Epithelial cell of prostate (primary cell): Measurements from ENCODE around the gene FLNA.
"Not testable (repeated sequence)": the region's sequence is repeated elsewhere in the genome, so short reads cannot be mapped to it uniquely, and the experiment has no call there.

Experiments used
- DNase-seq: peaks from one replicate; pipeline ENCODE4 v3.0.0-alpha.2; 2011; ENCODE audit warnings: low read depth, low spot score
- H3K27ac ChIP-seq: fragments of 450-650 bp; 2 replicates; pipeline ENCODE4 v1.5.1; 2017; ENCODE audit warnings: mild to moderate bottlenecking

The FLNA gene

DNA sequence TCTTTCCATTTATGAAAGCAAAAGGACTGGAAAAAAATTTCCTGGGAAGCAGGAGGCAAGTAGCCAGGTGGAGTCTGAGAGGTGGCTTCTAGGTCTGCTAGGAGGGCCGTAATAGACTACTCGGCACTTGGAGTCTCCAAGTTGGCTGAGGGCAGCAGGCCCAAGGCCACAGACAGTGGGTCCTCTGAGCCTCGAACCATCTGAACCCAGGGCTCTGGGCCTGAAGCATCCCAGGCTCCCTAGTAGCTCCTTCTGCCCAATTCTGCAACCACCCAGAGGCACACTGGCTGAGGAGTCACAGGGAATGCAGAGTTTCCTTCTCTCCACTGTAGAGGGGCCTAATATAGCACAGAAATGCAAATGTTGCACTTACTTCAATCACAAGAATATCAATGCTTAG is 59.0 kb downstream of the FLNA start:
- DNase-seq, result no peak
- H3K27ac ChIP-seq, result no peak overlapping the region

- DNase-seq, result no peak
Observed at GRCh38 chrX:154313147-154313546, 61.3 kb downstream of the FLNA start.

DNA sequence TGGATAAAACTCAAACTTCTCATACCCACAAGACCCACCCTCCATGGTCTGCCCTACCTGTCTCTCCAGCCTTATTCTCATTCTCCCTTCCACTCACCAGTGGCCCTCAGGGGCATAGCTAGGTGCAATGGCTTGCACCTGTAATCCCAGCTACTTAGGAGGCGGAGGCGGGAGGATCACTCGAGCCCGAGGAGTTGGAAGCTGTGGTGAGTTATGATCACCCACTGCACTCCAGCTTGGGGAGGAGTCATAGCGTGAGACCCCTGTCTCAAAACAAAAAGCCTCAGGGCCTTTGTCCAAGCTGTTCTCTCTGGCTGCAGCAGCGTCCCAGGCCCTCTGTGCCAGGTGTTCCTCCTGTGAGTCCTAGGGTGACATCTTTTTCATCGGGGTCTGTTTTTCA is 62.3 kb downstream of the FLNA start:
- H3K27ac ChIP-seq, result no peak overlapping the region
- no peak for DNase-seq

More at GRCh38 chrX:154313147-154313546, 61.3 kb downstream of the FLNA start:
- H3K27ac ChIP-seq, result no peak overlapping the region

- H3K27ac ChIP-seq, result no peak overlapping the region
- no peak for DNase-seq
Observed at GRCh38 chrX:154310616-154311536, 63.6 kb downstream of the FLNA start.

GRCh38 chrX:154309041-154309775 is 65.2 kb downstream of the FLNA start:
- no peak for DNase-seq

DNA sequence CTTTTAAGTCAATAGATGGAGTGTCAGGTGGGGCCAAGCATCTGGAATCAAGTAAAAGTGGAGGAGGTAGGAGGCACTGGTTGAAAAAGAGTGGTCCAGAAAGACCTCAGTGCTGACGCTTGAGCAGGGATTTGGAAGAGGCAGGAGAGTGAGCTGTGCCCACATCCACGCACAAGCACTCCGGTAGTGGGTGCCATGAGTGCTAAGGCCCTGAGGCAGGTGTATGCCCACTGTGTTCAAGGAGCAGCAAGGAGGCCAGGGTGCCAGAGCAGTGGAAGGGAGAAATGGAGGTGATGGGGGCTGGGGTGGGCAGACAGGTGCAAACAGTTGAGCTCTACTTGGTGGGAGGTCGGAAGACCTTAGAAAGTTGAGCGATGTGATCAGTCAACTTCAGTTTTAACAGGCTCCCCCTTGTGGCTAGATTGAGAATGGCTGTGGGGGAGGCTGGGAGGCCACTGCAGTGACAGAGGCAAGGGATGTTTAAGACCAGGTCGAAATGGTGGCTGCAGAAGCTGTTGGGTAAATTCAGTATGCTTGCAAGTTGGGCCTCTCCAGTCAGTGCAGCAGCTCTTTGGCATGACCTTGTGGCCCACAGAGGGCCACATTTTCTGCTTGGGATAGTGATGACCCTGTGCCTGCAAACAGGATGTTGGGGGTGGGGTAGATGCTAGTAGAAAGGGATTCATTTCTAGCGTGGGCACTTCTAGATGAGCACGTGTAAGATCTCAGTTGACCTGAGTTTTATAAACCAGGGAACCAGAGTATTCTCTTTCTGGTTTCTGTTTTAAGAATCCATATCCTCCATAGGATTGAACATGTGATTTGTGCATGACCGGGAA is 66.1 kb downstream of the FLNA start:
- DNase-seq, result no peak
- H3K27ac ChIP-seq, result no peak overlapping the region

More at GRCh38 chrX:154309041-154309775, 65.2 kb downstream of the FLNA start:
- no peak overlapping the region for H3K27ac ChIP-seq

- no peak for DNase-seq
- no peak overlapping the region for H3K27ac ChIP-seq
Observed at GRCh38 chrX:154307202-154307601, 67.2 kb downstream of the FLNA start.

DNA sequence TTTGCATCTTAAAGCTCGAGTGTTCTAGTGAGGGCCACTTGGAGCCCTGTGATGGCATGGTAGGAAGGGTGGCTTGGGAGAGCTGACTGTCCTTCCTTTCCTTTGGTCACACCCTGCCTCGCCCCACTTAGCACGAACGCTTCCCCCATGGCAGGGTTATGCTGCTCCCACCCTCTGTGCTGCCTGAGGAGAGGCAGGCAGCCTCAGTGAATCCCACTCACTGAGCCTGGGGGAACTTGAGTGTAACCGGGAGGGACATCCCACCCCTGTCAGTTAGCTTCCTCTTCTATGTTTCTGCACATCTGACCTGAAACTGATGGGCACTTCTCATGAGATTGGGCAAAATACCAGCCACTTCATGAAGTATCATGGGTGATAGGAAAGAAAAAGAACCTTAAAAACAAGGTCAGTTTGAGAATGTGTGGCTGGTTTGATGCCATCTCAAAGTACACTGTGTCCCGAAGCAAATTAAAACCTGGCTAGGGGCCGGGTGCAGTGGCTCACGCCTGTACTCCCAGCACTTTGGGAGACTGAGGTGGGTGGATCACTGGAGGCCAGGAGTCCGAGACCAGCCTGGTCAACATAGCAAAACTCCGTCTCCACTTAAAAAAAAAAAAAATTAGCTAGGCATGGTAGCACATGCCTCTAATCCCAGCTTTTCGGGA is 68.8 kb downstream of the FLNA start:
- no peak for DNase-seq
- no peak overlapping the region for H3K27ac ChIP-seq

GRCh38 chrX:154304846-154305245 is 69.6 kb downstream of the FLNA start:
- H3K27ac ChIP-seq, result no peak overlapping the region
- DNase-seq, result no peak

GRCh38 chrX:154303476-154303875 is 71.0 kb downstream of the FLNA start:
- DNase-seq, result no peak
- no peak overlapping the region for H3K27ac ChIP-seq

GRCh38 chrX:154302998-154303397 is 71.4 kb downstream of the FLNA start:
- not testable (repeated sequence) for DNase-seq, H3K27ac ChIP-seq

DNA sequence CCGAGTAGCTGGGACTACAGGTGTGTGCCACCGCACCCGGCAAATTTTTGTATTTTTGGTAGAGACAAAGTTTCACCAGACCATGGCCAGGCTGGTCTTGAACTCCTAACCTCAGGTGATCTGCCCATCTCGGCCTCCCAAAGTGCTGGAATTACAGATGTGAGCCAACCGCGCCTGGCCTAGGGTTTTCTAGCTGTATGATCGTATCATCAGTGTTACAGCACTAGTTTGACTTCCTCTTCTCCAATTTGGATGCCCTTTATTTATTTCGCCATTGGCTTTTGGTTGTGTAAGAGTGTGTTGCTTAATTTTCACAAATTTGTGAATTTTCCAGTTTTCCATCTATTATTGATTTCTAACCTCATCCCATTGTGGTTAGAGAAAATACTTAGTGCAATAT is 73.6 kb downstream of the FLNA start:
- no peak overlapping the region for H3K27ac ChIP-seq
- no peak for DNase-seq
